PC-3 (cell line): ENCODE measurements around the gene TGFB1I1. TPM values are rescaled to one million over a fixed set of nuclear protein-coding genes. Genes with fewer than 3 reads are reported as not detected.
A peak's percentile ranks its signal among the peaks of the same experiment; 100 is the strongest.

ENCODE experiments used
- ATAC-seq: fragments of 200-7000 bp; cut with Tn5 transposase; 2 replicates; pipeline ENCODE4 v1.9.1; 2020; ENCODE audit warnings: mild to moderate bottlenecking, moderate library complexity
- BruUV-seq: library from RNA; stranded (reverse); fragments of 400-500 nt; replicated peaks from 2 replicates; lab custom pipeline; 2021; lab: Mats Ljungman, UMichigan
- CTCF ChIA-PET: fragments of 300-600 bp; sonication (Branson Sonifier 250); formaldehyde crosslinking; loops from one replicate; lab custom pipeline; 2022; ENCODE audit warnings: antibody characterized with exemption; lab: Charles Lee
- POLR2A ChIA-PET: fragments of 300-600 bp; sonication (Branson Sonifier 250); formaldehyde crosslinking; loops from one replicate; lab custom pipeline; 2022; ENCODE audit warnings: antibody characterized with exemption; ENCODE audit not compliant: unreplicated experiment; lab: Charles Lee
- DNase-seq: peaks from one replicate; pipeline ENCODE4 v3.0.0-alpha.2; 2015
- H2AFZ ChIP-seq: fragments of 300-600 bp; sonication (generic); 2 replicates; pipeline ENCODE4 v1.6.0; 2016; ENCODE audit warnings: antibody characterized with exemption, low read length
- H3F3A ChIP-seq: fragments of 300-600 bp; sonication (generic); one replicate; pipeline ENCODE4 v1.6.0; 2017; ENCODE audit warnings: antibody characterized with exemption, low read length, control low read depth, mild to moderate bottlenecking; ENCODE audit not compliant: unreplicated experiment
- H3K27ac ChIP-seq: fragments of 300-600 bp; sonication (generic); 2 replicates; pipeline ENCODE4 v1.5.1; 2016; ENCODE audit warnings: mild to moderate bottlenecking, low read length
- H3K27me3 ChIP-seq: fragments of 300-600 bp; sonication (generic); 2 replicates; pipeline ENCODE4 v1.6.1; 2016; ENCODE audit warnings: low read length, mixed read lengths
- H3K36me3 ChIP-seq: fragments of 300-600 bp; sonication (generic); 2 replicates; pipeline ENCODE4 v1.6.1; 2016; ENCODE audit warnings: low read depth, mixed run types, low read length, mixed read lengths
- H3K4me1 ChIP-seq: fragments of 300-600 bp; sonication (generic); 2 replicates; pipeline ENCODE4 v1.5.1; 2016; ENCODE audit warnings: low read length; ENCODE audit not compliant: insufficient read depth
- H3K4me2 ChIP-seq: fragments of 300-600 bp; sonication (generic); 2 replicates; pipeline ENCODE4 v1.6.0; 2016; ENCODE audit warnings: low read length
- H3K4me3 ChIP-seq: fragments of 300-600 bp; sonication (generic); 2 replicates; pipeline ENCODE4 v1.5.1; 2016; ENCODE audit warnings: mild to moderate bottlenecking, low read length, mixed read lengths
- H3K79me2 ChIP-seq: fragments of 300-600 bp; sonication (generic); 2 replicates; pipeline ENCODE4 v1.6.1; 2017; ENCODE audit warnings: low read length, mixed read lengths
- H3K9ac ChIP-seq: fragments of 300-600 bp; sonication (generic); 2 replicates; pipeline ENCODE4 v1.6.0; 2016; ENCODE audit warnings: mild to moderate bottlenecking, low read length
- H3K9me2 ChIP-seq: fragments of 300-600 bp; sonication (generic); replicated peaks from 2 replicates; pipeline ENCODE4 v1.6.1; 2016; ENCODE audit warnings: mixed run types, low read length, mixed read lengths
- H3K9me3 ChIP-seq: fragments of 300-600 bp; sonication (generic); 2 replicates; pipeline ENCODE4 v1.6.1; 2016; ENCODE audit warnings: low read length, mixed read lengths
- H4K20me1 ChIP-seq: fragments of 300-600 bp; sonication (generic); 2 replicates; pipeline ENCODE4 v1.6.1; 2016; ENCODE audit warnings: low read length, mixed read lengths
- EZH2 ChIP-seq: fragments of 300-600 bp; sonication (generic); IDR thresholded peaks from one replicate; pipeline ENCODE4 v1.6.1; 2017; ENCODE audit warnings: antibody characterized with exemption, mild to moderate bottlenecking, low read length; ENCODE audit not compliant: unreplicated experiment
- EZH2phosphoT487 ChIP-seq: fragments of 300-600 bp; sonication (generic); IDR thresholded peaks from 2 replicates; pipeline ENCODE4 v1.6.1; 2018; ENCODE audit warnings: mild to moderate bottlenecking, antibody characterized with exemption, low read length, borderline replicate concordance
- intact Hi-C: fragments of 100-400 bp; cut with micrococcal nuclease; formaldehyde crosslinking; loops from 2 replicates; pipeline ENCODE4 v1.9.0; 2023
- total RNA-seq: library from RNA; depleted of rRNA; stranded (reverse); fragments of >200 nt; gene quantifications from 2 replicates; pipeline ENCODE4 v1.2.3, GENCODE V29; 2014
- TF ChIP-seq, protein P1 (sequence below): fragments of 300-600 bp; sonication (generic); conservative IDR thresholded peaks from 2 replicates; pipeline ENCODE4 v1.5.1; 2017; ENCODE audit warnings: antibody characterized with exemption, low read depth, mild to moderate bottlenecking, low read length

Gene TGFB1I1
- total RNA-seq, 1 experiment from 2014 or later, result 11.2 TPM

DNA sequence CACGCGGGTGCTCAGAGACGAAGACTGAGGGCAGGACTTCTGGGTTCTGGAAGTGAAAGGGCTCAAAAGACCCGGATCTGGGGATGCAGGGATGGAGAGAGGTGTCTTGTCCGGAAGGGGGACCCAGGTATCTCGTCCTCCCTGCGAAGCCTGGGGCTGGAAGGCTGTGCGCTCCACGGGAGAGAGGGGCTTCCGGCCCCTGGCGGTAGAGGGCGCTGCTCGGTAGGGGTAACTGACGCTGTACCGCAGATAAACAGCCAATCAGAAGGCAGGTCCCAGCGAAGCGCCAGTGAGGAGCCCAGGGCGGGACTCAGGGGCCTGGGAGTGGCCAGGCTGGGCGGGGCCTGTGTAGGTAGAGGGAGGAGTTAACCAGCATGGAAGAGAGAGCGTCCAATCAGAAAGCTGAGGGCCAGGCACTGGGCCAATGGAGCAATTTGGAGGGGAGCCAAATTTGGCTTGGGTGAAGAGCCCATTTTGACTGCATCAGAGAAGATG is 804 bp downstream of the TGFB1I1 start:
- BruUV-seq, result no TSS peak
- H3F3A ChIP-seq, result no peaks in the 10 kb centered on the region
- no peak for TF ChIP-seq EZH2phosphoT487
- no peak for TF ChIP-seq EZH2
- TF ChIP-seq, protein P1, sequence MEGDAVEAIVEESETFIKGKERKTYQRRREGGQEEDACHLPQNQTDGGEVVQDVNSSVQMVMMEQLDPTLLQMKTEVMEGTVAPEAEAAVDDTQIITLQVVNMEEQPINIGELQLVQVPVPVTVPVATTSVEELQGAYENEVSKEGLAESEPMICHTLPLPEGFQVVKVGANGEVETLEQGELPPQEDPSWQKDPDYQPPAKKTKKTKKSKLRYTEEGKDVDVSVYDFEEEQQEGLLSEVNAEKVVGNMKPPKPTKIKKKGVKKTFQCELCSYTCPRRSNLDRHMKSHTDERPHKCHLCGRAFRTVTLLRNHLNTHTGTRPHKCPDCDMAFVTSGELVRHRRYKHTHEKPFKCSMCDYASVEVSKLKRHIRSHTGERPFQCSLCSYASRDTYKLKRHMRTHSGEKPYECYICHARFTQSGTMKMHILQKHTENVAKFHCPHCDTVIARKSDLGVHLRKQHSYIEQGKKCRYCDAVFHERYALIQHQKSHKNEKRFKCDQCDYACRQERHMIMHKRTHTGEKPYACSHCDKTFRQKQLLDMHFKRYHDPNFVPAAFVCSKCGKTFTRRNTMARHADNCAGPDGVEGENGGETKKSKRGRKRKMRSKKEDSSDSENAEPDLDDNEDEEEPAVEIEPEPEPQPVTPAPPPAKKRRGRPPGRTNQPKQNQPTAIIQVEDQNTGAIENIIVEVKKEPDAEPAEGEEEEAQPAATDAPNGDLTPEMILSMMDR, result peak; percentile 74
- H3K79me2 ChIP-seq, result no peaks in the 10 kb centered on the region
- H3K9me3 ChIP-seq, result no peaks in the 10 kb centered on the region
- POLR2A ChIA-PET, result no interaction called here
- DNase-seq (peak; percentile 69), ATAC-seq (peak; percentile 81)
- H3K4me1 ChIP-seq, result no peaks in the 10 kb centered on the region; the same call in 1 of the 2 replicates
- H3K4me3 ChIP-seq, result peak overlapping the region; percentile 73
- H3K27me3 ChIP-seq, result no peaks in the 10 kb centered on the region
- peak overlapping the region; percentile 85 for H3K4me2 ChIP-seq
- H3K9me2 ChIP-seq, result no peaks in the 10 kb centered on the region
- H2AFZ ChIP-seq, result peak overlapping the region; percentile 91
- CTCF ChIA-PET, result no interaction called here
- H4K20me1 ChIP-seq, result no peaks in the 10 kb centered on the region
- H3K9ac ChIP-seq, result peak overlapping the region; percentile 65
- intact Hi-C loops, result no loop called here
- H3K36me3 ChIP-seq, result no peaks in the 10 kb centered on the region
- no peak overlapping the region for H3K27ac ChIP-seq

DNA sequence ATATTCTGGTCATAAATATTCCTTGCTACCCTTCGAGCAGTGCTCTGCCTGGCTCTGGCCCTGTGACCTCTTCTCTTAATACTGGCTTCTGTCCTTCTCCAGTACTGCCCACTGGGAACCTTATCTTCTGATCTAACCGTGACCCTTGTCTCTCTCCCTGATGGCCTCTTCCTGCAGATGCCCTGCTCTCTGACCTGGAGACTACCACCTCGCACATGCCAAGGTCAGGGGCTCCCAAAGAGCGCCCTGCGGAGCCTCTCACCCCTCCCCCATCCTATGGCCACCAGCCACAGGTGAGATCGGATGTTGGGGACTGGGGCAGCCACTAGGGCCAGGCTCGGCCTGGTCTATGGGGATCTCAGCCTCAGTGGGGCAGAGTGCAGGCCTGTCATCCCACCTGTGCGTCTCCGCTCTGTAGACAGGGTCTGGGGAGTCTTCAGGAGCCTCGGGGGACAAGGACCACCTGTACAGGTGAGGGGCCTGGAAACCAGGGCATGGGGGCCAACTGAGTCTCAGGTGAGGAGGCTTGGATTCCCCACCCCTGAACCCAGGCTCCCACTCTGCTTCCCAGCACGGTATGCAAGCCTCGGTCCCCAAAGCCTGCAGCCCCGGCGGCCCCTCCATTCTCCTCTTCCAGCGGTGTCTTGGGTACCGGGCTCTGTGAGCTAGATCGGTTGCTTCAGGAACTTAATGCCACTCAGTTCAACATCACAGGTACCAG is 1.5 kb downstream of the TGFB1I1 start:
- H3K9ac ChIP-seq, result no peak overlapping the region
- no peaks in the 10 kb centered on the region for H3K9me2 ChIP-seq
- H3K27ac ChIP-seq, result no peak overlapping the region
- no peaks in the 10 kb centered on the region for H4K20me1 ChIP-seq
- H3K27me3 ChIP-seq, result no peaks in the 10 kb centered on the region
- ATAC-seq (no peak), DNase-seq (no peak)
- no peak overlapping the region for H2AFZ ChIP-seq
- H3K79me2 ChIP-seq, result no peaks in the 10 kb centered on the region
- intact Hi-C loops, result no loop called here
- no peaks in the 10 kb centered on the region for H3F3A ChIP-seq
- no peak overlapping the region for H3K4me2 ChIP-seq
- no peaks in the 10 kb centered on the region; the same call in 1 of the 2 replicates for H3K4me1 ChIP-seq
- CTCF ChIA-PET, result no interaction called here
- H3K4me3 ChIP-seq, result no peak overlapping the region
- POLR2A ChIA-PET, result no interaction called here
- TF ChIP-seq EZH2phosphoT487, result no peak
- no peak for TF ChIP-seq EZH2
- TF ChIP-seq, protein P1, result no peak
- H3K9me3 ChIP-seq, result no peaks in the 10 kb centered on the region
- no peaks in the 10 kb centered on the region for H3K36me3 ChIP-seq
- no TSS peak for BruUV-seq

DNA sequence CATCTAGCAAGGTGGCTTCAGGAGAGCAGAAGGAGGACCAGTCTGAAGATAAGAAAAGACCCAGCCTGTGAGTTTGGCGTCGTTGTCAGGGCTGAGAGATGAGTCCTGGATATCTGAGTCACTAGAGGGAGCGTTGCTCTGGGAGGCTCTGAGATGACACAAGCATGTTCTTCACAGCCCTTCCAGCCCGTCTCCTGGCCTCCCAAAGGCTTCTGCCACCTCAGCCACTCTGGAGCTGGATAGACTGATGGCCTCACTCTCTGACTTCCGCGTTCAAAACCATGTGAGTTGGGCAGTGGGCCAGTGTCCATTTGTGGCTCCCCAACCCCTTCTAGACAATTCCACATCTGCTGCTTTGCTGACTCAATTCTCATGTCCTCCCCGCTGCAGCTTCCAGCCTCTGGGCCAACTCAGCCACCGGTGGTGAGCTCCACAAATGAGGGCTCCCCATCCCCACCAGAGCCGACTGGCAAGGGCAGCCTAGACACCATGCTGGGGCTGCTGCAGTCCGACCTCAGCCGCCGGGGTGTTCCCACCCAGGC is 2.3 kb downstream of the TGFB1I1 start:
- Histone ChIP-seq H3K9ac (no peak overlapping the region), H3K4me2 (no peak overlapping the region), H3K27me3 (no peaks in the 10 kb centered on the region), H3F3A (no peaks in the 10 kb centered on the region), H3K27ac (no peak overlapping the region), H3K4me3 (no peak overlapping the region), H3K36me3 (no peaks in the 10 kb centered on the region), H3K4me1 (no peaks in the 10 kb centered on the region; the same call in 1 of the 2 replicates), H3K9me3 (no peaks in the 10 kb centered on the region), H3K79me2 (no peaks in the 10 kb centered on the region), H4K20me1 (no peaks in the 10 kb centered on the region), H3K9me2 (no peaks in the 10 kb centered on the region), H2AFZ (no peak overlapping the region)
- TF ChIP-seq, protein P1, result no peak
- TF ChIP-seq EZH2 (no peak), EZH2phosphoT487 (no peak)
- ChIA-PET CTCF (no interaction called here), POLR2A (no interaction called here)
- BruUV-seq, result no TSS peak
- DNase-seq (no peak), ATAC-seq (no peak)
- intact Hi-C loops, result no loop called here
